OCI-LY7 (cell line): ENCODE data around the gene TAAR6.

ENCODE experiments used
- EZH2phosphoT487 ChIP-seq: fragments of 200-600 bp; sonication (generic); IDR thresholded peaks from 2 replicates; pipeline ENCODE4 v1.6.1; 2018; ENCODE audit warnings: low read depth, borderline replicate concordance, mild to moderate bottlenecking, mixed run types, antibody characterized with exemption, low read length, moderate library complexity, mixed read lengths
- TF ChIP-seq, protein P1 (sequence below): fragments of 200-600 bp; sonication (generic); conservative IDR thresholded peaks from 2 replicates; pipeline ENCODE4 v1.5.1; 2014; ENCODE audit warnings: mild to moderate bottlenecking, antibody characterized with exemption, low read length, moderate library complexity, mixed read lengths

DNA sequence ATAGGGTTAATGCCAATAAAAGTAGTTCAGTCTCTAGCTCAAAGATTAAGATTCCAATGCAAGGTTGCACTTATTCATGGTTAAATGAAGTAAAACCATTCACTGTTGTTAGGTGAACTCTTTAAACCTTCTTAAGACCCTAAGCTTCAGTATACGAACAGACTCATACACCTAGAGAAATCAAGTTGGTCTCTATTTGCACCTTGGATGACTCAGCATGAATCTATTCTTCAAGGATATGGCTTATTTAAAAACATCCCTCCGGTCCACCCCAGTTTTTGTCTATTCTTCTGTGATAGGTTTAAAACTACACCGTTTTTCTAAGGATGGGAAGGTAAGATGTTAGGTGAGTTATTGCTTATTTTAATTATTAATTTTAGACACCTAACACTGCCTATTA lies 33.0 kb upstream of the TAAR6 start:
- TF ChIP-seq, protein P1, sequence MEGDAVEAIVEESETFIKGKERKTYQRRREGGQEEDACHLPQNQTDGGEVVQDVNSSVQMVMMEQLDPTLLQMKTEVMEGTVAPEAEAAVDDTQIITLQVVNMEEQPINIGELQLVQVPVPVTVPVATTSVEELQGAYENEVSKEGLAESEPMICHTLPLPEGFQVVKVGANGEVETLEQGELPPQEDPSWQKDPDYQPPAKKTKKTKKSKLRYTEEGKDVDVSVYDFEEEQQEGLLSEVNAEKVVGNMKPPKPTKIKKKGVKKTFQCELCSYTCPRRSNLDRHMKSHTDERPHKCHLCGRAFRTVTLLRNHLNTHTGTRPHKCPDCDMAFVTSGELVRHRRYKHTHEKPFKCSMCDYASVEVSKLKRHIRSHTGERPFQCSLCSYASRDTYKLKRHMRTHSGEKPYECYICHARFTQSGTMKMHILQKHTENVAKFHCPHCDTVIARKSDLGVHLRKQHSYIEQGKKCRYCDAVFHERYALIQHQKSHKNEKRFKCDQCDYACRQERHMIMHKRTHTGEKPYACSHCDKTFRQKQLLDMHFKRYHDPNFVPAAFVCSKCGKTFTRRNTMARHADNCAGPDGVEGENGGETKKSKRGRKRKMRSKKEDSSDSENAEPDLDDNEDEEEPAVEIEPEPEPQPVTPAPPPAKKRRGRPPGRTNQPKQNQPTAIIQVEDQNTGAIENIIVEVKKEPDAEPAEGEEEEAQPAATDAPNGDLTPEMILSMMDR = no peak
- TF ChIP-seq EZH2phosphoT487 = no peak
